HG03469 (cell line): ENCODE results near the gene CGRRF1.

ENCODE experiments used
- ATAC-seq: cut with Tn5 transposase; IDR thresholded peaks from one replicate; pipeline ENCODE4 v1.9.1; 2021; ENCODE audit warnings: mild to moderate bottlenecking, moderate library complexity, moderate number of reproducible peaks; ENCODE audit not compliant: unreplicated experiment

CGRRF1 gene

GRCh38 chr14:54489318-54489683 lies 20.4 kb upstream of the CGRRF1 start:
- no peak for ATAC-seq

GRCh38 chr14:54489731-54490444 lies 19.8 kb upstream of the CGRRF1 start:
- ATAC-seq: no peak

- no peak for ATAC-seq
These were observed 19.1 kb upstream of the CGRRF1 start for GRCh38 chr14:54490445-54491175.

DNA sequence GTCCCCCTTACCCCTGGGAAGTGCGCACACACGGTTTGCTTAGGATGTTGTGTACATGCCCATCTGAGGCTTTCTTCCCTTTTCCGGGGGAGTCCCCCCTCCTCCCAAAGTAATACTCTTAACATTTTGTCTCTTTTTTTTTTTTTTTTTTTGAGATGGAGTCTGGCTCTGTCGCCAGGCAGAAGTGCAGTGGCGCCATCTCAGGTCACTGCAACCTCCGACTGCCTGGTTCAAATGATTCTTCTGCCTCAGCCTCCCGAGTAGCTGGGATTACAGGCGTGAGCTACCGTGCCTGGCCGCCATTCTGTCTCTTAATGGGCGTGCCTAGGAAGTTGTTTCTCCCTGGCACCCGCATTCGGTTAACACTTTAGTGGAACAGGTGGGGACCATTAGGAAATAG lies 16.4 kb upstream of the CGRRF1 start:
- no peak for ATAC-seq

- no peak for ATAC-seq
These were observed 12.5 kb upstream of the CGRRF1 start for GRCh38 chr14:54497224-54497623.

DNA sequence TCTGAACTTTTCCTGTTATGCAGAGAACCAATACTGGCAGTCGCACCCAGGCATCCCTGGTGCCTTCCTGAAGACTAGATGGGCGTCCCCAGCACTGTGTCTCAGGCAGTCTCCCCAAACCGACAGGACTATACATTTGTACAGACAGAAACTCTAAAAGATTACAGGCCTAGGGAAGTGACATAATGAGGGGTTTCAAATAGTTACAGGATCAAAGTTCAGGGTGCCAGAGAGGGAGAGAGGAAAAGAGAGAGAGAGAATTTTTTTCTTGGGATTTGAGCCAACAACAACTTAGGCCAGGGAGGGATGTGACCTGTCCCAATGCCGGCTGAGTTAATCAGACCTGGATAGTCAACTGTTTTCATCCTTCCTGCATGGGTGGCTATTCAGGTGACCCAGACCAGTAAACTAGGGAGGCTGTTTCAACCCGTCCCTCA lies 11.6 kb upstream of the CGRRF1 start:
- no peak for ATAC-seq

GRCh38 chr14:54498579-54498978 lies 11.1 kb upstream of the CGRRF1 start:
- no peak for ATAC-seq

DNA sequence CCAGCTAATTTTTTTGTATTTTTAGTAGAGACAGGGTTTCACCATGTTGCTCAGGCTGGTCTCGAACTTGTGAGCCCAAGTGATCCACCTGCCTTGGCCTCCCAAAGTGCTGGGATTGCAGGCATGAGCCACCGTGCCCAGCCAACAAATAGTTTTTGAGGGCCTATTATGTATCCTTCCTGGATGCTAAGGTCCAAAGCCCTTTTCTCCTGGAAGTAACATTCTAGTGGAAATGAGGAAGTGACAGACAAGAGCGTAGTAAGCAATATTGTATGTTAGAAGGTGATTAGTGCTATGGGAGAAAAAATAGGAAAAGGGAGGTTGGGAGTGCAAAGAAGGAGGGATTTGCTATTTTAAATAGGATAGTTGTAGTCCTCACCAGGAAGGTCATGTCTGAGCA lies 9.0 kb upstream of the CGRRF1 start:
- ATAC-seq: no peak

DNA sequence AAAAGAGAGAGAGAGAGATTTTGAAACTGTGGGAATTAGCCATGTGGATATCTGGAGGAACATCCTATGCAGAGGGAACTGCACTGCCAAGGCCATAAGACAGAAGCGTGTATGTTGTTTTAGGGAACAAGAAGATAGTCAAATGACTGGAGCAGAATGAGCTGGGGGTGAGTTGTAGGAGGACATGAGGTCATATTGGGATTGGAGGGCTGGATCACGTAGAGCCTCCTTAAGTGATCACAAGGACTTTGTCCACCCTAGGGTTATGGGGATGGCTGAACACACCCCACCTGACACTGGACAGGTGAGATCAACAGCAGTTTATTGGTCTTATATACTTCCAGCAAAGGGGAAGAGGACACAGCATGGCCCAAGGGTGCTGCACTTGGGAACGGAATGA lies 8.2 kb upstream of the CGRRF1 start:
- ATAC-seq: no peak

GRCh38 chr14:54502602-54503001 lies 7.1 kb upstream of the CGRRF1 start:
- ATAC-seq: no peak

DNA sequence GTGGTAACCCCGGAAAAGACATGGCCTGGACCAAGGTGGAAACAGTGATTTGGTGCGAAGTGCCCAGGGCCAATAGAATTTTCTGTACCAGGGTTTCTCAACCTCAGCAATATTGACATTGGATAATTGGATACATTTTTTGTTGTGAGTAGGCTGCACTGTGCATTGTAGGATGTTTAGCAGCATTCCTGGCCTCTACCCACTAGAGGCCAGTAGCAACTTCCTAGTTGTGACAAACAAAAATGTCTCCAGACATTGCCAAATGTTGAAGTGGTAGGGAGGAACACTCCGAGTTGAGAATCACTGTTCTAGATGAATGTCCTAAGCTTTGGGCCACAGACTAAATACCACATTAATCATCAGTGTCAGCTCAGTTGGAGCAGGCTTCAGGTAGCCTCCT lies 6.2 kb upstream of the CGRRF1 start:
- ATAC-seq: no peak

- ATAC-seq: no peak
These were observed 2.7 kb downstream of the CGRRF1 start for GRCh38 chr14:54512393-54512792.

- no peak for ATAC-seq
These were observed 6.0 kb downstream of the CGRRF1 start for GRCh38 chr14:54515670-54516069.

DNA sequence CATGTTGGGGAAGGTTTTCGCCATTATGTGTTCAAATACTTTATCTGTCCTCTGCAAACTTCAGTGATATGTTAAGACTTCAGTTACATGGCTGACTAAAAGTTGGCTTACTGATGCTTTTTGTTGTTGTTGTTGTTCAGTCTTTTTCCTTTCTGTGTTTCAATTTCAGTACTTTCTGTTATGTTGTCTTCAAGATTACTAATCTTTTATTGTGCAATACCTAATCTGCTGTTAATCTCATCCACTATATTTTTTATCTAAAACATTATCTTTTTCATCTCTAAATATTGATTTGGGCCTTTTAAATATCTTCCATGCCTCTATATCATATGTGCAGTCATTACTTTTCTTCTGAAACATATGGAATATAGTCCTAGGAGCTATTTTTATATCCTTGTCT lies 7.0 kb downstream of the CGRRF1 start:
- ATAC-seq: no peak

DNA sequence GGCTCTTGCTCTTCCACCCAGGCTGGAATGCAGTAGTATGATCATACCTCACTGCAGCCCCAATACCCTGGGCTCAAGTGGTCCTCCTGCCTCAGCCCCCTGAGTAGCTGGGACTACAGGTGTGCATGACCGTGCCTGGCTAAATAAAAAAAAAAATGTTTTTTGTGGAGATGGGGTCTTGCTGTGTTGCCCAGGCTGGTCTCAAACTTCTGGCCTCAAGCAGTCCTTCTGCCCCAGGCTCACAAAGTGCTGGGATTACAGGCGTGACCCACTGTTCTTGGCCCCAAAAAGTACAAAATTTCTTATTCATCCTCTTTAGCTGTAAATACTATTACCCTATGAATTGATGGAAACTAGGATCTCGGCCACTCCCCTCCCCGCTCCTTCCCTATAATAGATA lies 14.7 kb downstream of the CGRRF1 start:
- no peak for ATAC-seq

GRCh38 chr14:54528973-54529372 lies 19.3 kb downstream of the CGRRF1 start:
- ATAC-seq: no peak

- no peak for ATAC-seq
These were observed 20.1 kb downstream of the CGRRF1 start for GRCh38 chr14:54529811-54530210.

DNA sequence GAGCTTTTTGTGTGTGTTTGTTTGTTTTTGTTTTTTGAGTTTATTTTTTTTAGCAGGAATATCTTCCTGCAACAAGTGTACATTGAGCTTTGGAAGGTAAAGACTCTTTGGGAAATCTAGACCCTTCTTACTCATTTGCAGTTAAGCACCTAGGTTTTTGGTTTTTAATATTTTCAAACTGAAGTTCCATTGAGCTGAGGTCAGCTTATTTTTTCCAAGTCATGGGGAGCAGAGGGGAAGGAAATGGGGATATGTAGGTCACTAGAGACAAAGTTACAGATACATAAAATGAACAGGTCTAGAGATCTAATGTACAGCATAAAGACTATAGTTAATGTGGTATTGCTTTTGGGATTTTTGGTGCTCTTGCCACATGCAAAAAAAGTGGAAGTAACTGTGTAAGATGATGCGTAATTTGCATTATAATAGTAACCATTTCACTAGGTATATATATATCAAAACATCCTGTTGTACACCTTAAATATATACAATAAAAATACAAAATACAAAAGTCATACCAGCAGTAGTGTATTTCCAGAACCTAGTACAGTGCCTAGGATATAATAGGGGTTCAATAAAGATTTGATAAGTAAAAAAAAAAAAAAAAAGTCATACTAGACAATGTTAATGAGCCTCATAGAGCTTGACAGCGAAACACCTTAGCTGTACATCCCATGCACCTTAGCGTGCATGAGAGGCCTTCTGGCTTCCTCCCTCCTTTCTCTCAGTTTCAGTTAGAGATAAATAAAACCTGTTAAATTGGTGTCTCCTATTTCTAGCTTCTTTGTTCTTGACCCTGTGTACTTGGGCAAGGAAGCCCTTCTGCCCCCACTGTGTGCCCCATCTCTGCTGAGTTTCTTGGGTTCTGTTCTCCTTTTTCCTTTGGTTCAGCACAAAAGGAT lies 22.7 kb downstream of the CGRRF1 start:
- peak; percentile 91 for ATAC-seq

GRCh38 chr14:54533100-54533499 lies 23.4 kb downstream of the CGRRF1 start:
- no peak for ATAC-seq

DNA sequence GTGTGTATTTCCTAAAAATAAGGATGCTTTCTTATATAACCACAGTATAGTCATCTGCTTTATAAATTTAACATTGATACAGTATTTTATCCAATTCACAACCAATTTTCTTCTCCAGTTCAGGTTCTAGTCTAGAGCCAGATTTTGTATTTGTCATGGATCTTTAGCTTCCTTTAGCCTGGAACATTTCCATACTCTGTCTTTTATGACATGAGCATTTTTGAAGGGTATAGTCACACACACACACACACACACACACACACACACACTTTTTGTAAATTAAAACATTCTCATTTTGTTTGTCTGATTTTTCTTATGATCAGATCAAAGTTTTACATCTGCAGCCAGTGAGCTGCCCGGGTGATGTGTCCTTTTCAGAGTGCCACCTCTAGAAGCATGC lies 25.4 kb downstream of the CGRRF1 start:
- ATAC-seq: no peak

DNA sequence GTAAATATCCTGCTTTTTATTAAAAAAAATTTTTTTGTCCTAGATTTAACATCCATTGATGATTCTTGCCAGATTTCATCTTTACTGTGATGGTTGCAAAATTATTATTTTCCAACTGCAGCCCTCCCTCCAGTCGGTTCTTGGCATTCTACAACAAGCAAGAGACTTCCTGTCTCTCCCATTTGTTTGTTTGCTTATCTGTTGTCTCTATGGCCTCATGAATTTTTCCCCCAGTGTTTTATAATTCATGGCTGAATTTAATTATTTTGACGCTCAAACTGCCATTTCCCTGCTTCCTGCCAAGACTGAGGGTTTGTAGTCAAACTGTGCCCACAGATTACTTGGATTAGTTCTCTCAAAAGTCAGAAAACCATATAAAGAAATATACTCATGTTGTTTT lies 25.9 kb downstream of the CGRRF1 start:
- ATAC-seq: no peak

DNA sequence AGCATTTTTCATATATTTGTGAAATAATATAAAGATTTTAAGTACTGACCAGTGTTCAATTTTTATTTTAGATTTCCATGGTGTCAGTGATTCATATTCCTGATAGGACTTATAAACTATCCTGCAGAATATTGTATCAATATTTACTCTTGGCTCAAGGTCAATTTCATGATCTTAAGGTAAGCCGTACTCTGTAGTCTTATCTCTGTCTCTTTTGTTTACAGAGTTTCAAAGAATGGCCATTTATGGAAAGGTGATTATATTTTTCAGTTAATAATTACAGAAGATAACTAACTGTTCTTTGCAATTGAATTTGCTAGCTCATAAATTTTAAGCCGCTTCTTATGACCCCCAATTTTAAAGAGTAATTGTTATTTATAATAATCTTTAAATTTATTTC lies 27.9 kb downstream of the CGRRF1 start:
- no peak for ATAC-seq
